ENCODE results near the gene MAGEA11.
"Not testable (repeated sequence)": the region's sequence is repeated elsewhere in the genome, so short reads cannot be mapped to it uniquely, and the experiment has no call there.

Gene MAGEA11

DNA sequence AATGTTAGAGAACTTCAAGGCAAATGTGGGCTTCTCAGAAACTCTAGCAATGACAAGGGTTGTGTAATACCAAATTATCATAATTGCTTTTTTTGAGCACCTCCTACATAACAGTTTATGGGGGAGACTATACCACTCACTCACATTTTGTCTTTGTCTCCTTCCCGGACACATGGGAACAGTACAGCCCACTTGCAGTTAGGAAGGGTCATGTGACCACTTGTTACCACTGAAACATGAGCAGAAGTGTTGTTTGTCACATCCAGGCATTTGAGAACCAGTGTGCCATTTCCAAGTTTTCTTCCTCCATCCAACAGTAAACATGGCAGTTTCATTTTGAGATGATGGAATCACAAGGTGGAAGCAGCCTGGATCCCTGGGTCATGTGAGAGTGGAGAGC lies 6.9 kb downstream of the MAGEA11 start:
- no peak for DNase-seq

DNA sequence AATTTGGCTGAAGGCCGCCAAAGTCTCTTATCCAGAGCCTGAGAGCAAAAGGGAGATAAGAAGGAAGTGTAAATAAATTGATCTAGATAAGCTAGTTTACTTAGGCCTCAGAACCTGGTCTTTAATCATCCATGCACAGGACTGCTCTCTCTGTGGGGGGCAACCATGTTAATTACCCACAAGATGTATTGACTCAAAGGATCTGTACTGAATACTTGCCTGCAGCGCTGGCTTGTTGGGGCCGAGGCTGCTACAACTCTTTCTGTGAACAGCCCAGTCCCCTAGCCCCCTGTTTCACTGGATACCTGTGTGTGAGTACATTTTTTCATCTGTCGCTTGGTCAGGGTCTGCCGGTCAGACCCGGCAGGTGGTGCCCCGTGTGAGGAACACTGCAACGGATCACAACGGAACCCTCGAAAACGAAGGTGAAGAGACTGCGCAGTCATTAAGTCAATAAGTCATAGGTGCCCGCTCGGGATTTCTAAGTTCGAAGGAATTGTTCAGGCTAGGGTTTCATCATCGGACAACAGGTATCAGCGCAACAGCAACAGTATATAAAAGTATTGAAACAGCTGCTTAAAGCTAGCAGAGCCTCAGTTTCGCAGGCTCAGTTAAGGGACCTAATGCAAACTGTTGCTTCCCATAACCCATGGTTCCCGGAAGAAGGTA lies 8.3 kb downstream of the MAGEA11 start:
- no peak for DNase-seq

DNA sequence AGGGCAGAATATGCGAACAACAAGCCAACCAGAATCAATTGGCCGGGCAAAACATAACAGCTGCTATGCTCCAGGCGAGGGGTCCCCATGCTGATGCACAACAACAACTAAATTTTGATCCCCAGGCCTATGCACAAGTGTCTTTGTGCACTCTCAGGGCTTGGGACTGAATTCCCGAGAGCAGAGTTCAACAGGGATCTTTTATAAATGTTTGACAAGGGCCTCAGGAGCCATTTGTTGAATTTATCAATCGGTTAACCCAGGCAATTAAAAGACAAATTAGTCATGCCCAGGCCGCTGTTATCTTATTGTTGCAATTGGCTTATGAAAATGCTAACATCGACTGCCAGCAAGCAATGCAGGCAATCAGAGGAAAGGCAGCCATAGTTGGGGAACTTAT lies 9.4 kb downstream of the MAGEA11 start:
- not testable (repeated sequence) for DNase-seq

DNA sequence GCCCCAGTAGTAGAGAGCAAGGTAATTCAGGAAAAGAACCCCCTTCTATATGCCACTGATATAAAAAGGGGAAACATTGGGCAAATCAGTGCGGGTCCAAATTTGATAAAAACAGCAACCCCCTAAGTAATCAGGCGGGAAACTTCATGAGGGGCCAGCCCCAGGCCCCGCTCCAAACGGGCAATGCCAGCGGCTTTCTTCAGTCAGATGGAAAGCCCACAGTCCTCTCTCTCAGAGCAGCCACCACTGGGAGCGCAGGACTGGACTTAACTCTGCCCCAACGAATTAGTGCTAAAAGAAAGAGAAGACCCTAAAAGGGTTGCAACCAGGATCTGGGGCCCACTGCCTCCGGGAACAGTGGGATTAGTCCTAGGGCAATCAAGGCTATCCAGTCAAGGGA lies 9.9 kb downstream of the MAGEA11 start:
- DNase-seq: no peak

DNA sequence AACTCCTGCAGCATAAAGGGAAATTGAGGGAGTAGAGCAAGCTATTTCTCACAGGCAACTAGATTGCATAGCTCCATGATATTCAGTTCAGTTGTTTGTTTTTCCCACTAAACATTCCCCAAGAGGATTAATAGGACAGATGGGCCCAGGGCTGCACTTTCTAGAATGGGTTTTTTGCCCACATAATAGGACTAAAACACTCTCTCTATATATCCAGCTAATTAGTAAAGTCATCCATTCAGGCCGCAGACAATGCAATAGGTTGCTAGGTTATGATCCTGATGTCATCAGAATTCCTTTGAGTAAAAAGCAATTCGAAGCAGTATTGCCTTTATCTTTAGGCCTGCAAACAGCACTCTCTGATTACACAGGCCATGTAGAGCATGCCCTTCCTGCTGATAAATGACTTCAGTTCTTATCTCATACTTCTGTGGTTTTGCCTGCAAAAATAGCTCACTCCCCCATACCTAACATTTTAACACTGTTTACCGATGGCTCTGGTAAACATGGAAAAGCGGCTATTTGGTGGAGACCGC lies 11.8 kb downstream of the MAGEA11 start:
- not testable (repeated sequence) for DNase-seq

DNA sequence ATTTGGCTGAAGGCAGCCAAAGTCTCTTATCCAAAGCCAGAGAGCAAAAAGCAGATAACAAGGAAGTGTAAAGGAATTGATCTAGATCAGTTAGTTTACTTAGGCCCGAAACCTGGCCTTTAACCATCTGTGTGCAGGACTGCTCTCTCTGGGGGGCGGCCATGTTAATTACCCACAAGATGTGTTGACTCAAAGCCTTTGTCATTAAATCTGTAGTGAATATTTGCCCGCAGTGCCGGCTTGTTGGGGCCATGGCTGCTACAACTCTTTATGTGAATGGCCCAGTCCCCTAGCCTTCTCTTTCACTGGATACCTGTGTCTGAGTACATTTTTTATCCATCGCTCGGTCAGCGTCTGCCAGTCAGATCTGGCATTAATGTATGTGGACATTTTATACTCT lies 15.4 kb downstream of the MAGEA11 start:
- DNase-seq: not testable (repeated sequence)

DNA sequence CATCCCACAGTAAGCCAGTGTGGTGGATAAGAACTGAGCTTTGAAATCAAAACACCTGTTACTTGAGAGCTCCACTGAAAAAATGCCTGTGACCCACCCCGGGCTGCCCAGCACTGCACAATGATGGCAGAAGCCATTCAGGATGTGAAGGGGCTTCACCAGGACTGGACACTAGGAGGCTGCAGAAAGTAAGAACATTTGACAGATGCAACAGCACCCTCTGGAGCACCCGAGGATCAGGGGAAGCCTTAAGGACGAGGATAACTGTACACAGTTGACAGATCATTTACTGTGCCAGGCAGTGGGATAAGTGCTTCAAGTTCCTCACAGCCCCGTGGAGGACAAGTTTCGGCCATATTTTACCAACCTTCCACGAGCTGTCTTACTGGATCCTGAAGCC lies 30.4 kb downstream of the MAGEA11 start:
- not testable (repeated sequence) for DNase-seq

DNA sequence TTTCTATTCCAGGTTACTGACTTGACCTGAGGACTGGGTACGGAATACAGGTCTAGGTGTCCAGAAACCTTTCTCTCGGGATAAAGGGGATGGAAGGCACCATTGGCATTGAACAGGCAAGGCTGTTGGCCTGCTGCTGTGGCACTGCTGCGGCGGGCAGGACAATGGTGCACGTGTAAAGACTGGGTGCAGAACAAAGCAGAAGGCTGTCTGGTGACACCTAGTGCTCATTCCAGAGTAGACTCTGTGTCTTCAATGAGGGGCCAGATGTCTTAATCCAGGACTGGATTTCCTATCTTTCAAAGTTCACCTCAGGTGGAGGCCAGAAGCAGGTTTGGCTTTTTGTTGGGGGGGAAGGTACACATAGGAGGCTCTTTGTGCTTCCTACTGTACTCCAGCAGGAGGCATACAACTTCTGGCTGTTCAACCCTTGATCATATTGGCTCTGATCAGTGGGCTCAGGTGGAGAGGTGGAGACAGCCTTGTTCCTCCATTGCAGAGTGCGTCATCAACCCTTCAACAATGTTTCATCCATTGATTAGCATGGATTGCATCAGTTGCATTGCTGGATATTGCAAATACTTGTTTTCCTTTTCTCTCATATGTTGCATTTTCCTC lies 34.6 kb downstream of the MAGEA11 start:
- DNase-seq: not testable (repeated sequence)

DNA sequence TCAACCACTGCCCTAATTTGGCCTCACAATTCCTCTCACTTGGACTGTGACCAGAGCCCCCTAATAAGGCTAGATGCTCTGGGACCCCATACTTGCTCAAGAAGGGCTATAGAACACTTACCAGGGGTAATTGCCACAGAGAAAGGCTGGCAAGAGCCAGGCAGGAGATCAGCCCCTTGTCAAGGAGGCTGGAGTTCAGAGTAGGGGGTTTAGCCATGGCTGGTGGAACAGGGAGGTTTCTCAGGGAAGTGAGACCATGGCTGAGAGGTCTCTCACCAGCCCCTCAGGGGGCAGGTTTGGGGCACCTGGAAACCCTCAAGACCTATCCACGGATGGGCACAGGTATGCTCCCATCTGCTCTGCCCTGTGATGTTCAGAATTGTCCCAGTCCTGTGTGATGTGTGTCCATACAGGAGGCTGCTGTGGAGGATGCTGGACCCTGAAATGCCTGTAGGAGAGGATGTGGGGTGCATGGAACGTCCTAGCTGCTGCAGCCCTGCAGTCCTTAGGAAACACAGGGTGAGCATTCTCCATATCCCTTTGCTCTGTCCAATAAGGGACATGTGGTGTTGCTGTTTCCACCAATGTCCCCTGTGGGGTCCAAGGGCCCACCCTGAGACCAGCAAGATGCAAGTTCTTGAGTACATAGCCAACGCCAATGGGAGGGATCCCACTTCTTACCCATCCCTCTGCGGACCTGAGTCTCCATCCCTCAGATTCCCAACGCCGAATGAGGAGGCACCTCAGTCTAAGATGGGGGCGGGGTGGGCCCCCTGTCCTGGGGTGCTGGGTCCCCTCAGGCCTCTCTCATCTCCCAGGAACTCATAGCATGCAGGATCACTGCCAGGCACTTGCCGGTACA lies 45.6 kb downstream of the MAGEA11 start:
- DNase-seq: no peak

DNA sequence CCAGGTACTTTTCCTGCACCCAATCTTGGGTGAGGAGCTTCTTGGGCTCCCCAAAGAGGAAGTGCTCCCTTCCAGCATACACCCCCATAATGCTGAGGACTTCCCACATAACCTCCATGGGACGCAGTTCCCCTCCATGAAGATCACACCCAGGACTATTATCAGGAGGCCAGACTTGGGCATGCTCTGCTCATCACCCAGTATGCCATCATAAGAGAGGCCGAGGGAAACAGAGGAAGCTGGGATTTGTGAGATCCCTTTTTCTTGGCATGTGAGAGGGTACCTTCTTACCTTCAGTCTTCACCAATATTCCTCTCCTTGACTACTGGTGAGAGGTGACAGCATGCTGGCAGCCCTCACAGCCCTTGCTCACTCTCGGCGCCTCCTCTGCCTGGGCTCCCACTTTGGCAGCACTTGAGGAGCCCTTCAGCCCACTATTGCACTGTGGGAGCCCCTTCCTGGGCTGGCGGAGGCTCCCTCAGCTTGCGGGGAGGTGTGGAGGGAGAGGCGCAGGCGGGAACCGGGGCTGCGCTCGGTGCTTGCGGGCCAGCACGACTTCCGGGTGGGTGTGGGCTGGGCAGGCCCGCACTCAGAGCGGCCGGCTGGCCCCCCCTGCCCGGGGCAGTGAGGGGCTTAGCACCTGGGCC lies 46.3 kb downstream of the MAGEA11 start:
- DNase-seq: no peak

DNA sequence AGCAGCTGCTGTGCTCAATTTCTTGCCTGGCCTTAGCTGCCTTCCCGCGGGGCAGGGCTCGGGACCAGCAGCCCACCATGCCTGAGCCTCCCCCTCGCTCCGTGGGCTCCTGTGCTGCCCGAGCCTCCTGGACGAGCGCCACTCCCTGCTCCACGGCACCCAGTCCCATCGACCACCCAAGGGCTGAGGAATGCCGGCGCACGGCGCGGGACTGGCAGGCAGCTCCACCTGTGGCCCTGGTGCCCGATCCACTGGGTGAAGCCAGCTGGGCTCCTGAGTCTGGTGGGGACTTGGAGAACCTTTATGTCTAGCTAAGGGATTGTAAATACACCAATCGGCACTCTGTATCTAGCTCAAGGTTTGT lies 46.8 kb downstream of the MAGEA11 start:
- not testable (repeated sequence) for DNase-seq

DNA sequence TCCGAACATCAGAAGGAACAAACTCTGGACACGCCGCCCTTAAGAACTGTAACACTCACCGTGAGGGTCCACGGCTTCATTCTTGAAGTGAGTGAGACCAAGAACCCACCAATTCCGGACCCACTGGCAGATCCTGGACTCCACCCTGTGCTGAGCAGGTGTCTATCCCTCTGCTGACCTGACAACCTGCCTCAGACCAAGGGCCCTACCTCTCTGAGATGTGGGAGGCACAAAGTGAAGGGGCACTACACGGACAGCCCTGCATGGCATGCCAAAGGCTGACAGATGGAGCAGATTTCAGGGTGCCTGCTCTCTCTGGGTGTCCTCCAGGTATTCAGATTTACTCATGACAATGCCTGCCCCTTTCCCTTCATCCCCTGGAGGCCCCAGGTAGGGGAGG lies 48.0 kb downstream of the MAGEA11 start:
- DNase-seq: no peak

DNA sequence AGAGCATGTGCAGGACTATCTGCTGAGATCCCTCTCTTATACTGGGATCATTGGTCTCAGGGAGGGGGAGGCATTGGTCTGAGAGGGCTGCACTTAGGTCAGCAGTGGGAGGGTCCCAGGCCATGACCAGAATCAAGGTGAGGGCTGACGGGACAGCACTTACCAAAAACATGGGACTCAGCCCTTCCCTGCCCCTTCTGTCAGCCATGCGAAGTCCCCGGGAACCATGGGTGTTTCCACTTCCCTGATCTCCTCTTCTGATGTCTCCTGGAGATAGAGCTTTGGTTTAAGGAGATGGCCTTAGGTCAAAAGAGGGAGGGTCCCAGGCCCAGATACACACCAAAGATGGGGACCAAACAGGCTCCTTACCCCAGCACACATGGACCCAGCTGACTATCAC lies 49.1 kb downstream of the MAGEA11 start:
- no peak for DNase-seq

DNA sequence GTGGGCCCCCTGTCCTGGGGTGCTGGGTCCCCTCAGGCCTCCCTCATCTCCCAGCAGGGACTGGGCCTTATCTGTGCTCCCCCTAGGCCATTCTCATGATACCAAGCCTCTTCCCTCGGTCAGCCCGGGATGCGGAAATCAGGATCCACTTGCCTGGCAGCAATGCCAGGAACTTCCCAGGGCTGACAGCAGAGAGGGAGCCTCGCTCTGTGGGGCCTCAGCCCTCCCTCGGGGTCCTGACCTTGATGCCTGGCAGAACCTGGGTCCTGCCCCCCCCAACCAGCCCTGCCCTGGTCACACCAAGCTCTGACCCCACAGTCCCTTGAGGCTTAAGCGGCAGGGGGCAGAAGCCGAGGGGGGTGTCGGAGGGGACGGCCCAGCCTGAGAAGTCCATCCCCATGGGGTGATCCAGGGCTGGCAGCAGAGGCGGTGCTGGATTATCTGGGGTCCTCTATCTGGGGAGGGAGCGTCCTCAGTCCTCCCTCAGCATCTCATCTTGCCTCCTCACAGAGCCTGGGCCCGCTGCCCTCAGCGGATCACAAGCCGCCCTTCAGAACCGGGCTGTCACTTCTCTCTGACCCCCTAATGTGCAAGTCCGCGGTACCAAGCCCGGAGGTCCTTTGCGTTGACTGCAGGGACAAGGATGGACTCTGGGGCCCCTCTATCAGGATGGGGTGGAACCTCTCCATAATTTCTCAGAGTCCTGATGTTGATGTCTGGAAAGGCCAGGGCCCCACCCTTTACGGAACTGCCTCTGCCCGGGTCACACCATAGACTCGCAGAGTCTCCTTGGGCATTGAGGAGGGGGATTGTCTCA lies 50.2 kb downstream of the MAGEA11 start:
- DNase-seq: not testable (repeated sequence)

DNA sequence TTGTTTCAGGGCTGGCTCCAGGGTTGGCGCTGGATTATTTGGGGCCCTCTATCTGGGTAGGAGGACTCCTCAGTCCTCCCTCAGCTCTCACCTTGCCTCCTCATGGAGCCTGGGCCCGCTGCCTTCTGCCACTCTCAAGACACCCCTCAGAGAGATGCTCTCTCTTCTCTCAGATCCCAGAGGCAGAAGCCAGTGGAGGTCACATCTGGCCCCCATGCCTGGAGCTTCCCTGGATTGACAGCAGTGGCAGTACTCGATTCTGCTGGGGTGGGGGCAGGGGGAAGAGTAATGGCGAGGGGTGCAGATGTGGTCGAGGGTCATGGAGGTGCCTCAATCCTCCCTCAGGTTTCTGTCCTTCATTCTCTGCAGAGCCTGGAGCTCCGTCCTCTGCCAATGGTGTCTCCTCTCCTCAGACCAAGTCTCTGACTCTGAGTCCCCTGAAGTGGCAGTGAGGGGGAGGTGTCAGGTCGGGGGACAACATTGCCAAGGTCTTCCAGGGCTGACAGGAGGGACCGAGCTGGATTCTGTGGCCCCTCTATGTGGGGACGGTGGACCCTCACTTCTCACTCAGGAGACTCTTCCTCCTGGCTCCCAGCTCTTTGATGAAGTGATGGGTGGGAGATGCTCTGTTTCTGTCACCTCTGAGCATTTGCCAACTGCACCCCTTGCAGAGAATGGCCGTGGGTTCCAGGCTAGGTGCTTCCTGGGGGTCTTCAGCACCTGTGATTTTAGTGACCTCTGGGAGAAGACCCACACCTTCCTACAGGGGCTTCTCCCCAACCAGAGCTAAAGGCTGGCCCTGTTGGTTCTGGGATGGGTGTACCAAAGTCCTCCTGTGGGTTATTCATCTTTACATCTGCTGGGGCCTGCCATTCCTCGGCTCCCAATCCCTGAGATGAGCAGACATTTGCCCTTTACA lies 51.1 kb downstream of the MAGEA11 start:
- no peak for DNase-seq

Measured in activated T-cell treated with anti-CD3 and anti-CD28 coated beads, Interleukin-2, amount 50 U/mL, for 1 hour (primary cell).